D341Med (cell line): Measurements from ENCODE around the gene ST7L.
"Not testable (repeated sequence)": the region's sequence is repeated elsewhere in the genome, so short reads cannot be mapped to it uniquely, and the experiment has no call there.

Experiments
- DNase-seq: peaks from one replicate; pipeline ENCODE4 v3.0.0; 2012; ENCODE audit warnings: low spot score

Gene ST7L

GRCh38 chr1:112618721-112619517 lies at the start of gene ST7L:
ST7L (minus strand) TSS chr1:112619141; CDS start chr1:112619113, 28 bp downstream.
- DNase-seq = peak; percentile 83

GRCh38 chr1:112666946-112667345 lies 48.0 kb upstream of the ST7L start:
- no peak for DNase-seq

- DNase-seq = no peak
Measured at GRCh38 chr1:112665857-112666256, 46.9 kb upstream of the ST7L start.

GRCh38 chr1:112651205-112651604 lies 32.3 kb upstream of the ST7L start:
- no peak for DNase-seq

- DNase-seq = no peak
Measured at GRCh38 chr1:112646225-112646624, 27.3 kb upstream of the ST7L start.

GRCh38 chr1:112643080-112643479 lies 24.1 kb upstream of the ST7L start:
- no peak for DNase-seq

- DNase-seq = not testable (repeated sequence)
Measured at GRCh38 chr1:112640437-112640836, 21.5 kb upstream of the ST7L start.

GRCh38 chr1:112638110-112638428 lies 19.1 kb upstream of the ST7L start:
- DNase-seq = no peak

GRCh38 chr1:112637254-112638109 lies 18.5 kb upstream of the ST7L start:
- no peak for DNase-seq

GRCh38 chr1:112636597-112637253 lies 17.8 kb upstream of the ST7L start:
- no peak for DNase-seq

GRCh38 chr1:112636056-112636455 lies 17.1 kb upstream of the ST7L start:
- no peak for DNase-seq

GRCh38 chr1:112634367-112634766 lies 15.4 kb upstream of the ST7L start:
- DNase-seq = no peak

GRCh38 chr1:112633628-112634027 lies 14.7 kb upstream of the ST7L start:
- no peak for DNase-seq

- no peak for DNase-seq
Measured at GRCh38 chr1:112629256-112629655, 10.3 kb upstream of the ST7L start.

- no peak for DNase-seq
Measured at GRCh38 chr1:112628516-112628915, 9.6 kb upstream of the ST7L start.

- no peak for DNase-seq
Measured at GRCh38 chr1:112626887-112627286, 7.9 kb upstream of the ST7L start.

- DNase-seq = no peak
Measured at GRCh38 chr1:112626193-112626592, 7.3 kb upstream of the ST7L start.

GRCh38 chr1:112625696-112626095 lies 6.8 kb upstream of the ST7L start:
- DNase-seq = no peak

GRCh38 chr1:112624493-112624892 lies 5.6 kb upstream of the ST7L start:
- not testable (repeated sequence) for DNase-seq

GRCh38 chr1:112620377-112620695 lies 1.4 kb upstream of the ST7L start:
- no peak for DNase-seq

GRCh38 chr1:112619518-112620376 lies 806 bp upstream of the ST7L start, which contains the start of gene CAPZA1:
CAPZA1 (plus strand) TSS chr1:112619832; CDS start chr1:112619845, 13 bp downstream.
- peak; percentile 93 for DNase-seq
